Measurements from ENCODE around the gene RAPGEF5.

DNA sequence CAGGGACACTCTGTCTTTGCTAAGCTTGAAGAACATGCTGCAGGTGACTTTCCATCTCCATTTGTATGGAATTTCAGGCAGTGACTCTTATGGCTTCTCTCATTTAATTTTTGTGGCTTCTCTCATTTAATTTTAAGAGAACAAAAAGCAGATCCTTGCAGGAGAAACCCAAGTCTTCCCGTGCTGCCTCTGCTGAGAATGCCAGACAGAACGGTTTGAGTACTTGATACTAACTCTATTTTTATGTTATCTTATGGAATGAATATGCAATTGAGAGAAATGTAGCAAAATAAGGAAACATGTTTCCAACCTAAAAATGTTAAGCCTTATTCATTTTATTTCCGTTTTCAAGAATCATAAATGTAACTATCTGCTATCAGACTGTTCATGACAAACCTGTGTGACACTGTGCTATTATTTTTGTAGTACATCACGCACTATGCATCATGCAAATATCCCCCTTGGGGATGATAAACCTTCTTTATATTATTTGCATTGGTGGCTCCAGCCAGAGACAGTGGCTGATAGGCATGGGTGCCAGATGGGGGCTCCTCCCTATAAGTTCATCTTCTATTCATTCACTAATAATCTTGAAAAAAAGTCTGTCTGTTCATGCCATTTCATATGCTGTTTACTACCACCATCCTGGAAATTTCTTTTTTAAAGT is 6.9 kb upstream of the RAPGEF5 start:
- TF ChIP-seq NFIC (IDR thresholded peaks at IDR 0.05; ENCODE audit: borderline replicate concordance): no peak
- TF ChIP-seq, protein P1, sequence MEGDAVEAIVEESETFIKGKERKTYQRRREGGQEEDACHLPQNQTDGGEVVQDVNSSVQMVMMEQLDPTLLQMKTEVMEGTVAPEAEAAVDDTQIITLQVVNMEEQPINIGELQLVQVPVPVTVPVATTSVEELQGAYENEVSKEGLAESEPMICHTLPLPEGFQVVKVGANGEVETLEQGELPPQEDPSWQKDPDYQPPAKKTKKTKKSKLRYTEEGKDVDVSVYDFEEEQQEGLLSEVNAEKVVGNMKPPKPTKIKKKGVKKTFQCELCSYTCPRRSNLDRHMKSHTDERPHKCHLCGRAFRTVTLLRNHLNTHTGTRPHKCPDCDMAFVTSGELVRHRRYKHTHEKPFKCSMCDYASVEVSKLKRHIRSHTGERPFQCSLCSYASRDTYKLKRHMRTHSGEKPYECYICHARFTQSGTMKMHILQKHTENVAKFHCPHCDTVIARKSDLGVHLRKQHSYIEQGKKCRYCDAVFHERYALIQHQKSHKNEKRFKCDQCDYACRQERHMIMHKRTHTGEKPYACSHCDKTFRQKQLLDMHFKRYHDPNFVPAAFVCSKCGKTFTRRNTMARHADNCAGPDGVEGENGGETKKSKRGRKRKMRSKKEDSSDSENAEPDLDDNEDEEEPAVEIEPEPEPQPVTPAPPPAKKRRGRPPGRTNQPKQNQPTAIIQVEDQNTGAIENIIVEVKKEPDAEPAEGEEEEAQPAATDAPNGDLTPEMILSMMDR (IDR thresholded peaks at IDR 0.05): no peak
- TF ChIP-seq, protein P2, sequence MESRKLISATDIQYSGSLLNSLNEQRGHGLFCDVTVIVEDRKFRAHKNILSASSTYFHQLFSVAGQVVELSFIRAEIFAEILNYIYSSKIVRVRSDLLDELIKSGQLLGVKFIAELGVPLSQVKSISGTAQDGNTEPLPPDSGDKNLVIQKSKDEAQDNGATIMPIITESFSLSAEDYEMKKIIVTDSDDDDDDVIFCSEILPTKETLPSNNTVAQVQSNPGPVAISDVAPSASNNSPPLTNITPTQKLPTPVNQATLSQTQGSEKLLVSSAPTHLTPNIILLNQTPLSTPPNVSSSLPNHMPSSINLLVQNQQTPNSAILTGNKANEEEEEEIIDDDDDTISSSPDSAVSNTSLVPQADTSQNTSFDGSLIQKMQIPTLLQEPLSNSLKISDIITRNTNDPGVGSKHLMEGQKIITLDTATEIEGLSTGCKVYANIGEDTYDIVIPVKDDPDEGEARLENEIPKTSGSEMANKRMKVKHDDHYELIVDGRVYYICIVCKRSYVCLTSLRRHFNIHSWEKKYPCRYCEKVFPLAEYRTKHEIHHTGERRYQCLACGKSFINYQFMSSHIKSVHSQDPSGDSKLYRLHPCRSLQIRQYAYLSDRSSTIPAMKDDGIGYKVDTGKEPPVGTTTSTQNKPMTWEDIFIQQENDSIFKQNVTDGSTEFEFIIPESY (IDR thresholded peaks at IDR 0.05; ENCODE audit: borderline replicate concordance, low read depth): no peak
- no peak for TF ChIP-seq SIN3A (IDR thresholded peaks at IDR 0.05; ENCODE audit: borderline replicate concordance, low read depth, low read length)
